Frontal cortex (tissue), 4 donors: ENCODE results near the gene IQCF2. TPM values are rescaled to one million over a fixed set of nuclear protein-coding genes. Genes with fewer than 3 reads are reported as not detected.
"Not testable (repeated sequence)": the region's sequence is repeated elsewhere in the genome, so short reads cannot be mapped to it uniquely, and the experiment has no call there.

Experiments
- DNase-seq, 2 donors: peaks; one replicate each; pipeline ENCODE4 v3.0.0; 2012; ENCODE audit warnings: low spot score in 2 of 2
- FAIRE-seq: peaks from 2 replicates; lab custom pipeline; 2012; peaks lifted over from hg19 to GRCh38; lab: Jason Lieb, UNC
- total RNA-seq: library from RNA; depleted of rRNA; stranded (reverse); fragments of >200 nt; gene quantifications from one replicate; pipeline ENCODE4 v1.2.3, GENCODE V29; 2014
- donor health status: control.
- donor health status: control.
- donor health status: control.

IQCF2 gene
- total RNA-seq, 1 donor from 2014 or later = not detected

DNA sequence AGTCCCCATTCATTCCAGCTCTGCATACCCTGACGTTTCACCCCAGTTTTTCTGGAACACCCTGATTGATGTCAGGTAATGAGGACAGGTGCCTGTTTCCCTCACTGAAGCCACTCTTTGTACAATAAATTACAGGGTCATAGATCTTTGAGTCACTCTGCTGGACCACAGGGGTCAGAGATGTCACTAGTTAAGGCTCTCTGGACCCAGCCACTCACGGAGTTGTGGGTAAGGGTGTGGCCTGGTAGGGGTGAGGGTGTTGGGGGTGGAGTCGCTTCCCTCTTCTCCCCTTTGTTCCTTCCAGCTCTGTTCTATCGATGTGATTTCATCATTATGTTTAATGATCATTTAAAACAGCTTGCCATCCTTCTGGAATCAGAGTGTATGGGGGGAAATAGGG is 13.5 kb downstream of the IQCF2 start:
- DNase-seq (no peak), FAIRE-seq (no peak)

GRCh38 chr3:51875501-51875900 is 14.1 kb downstream of the IQCF2 start, which contains the start of gene IQCF5:
Gene IQCF5 (minus strand): TSS chr3:51875601. CDS start chr3:51875531, 70 bp downstream.
- FAIRE-seq (no peak), DNase-seq (no peak)

GRCh38 chr3:51876186-51876585 is 14.8 kb downstream of the IQCF2 start:
- no peak for FAIRE-seq
- DNase-seq = no peak

- DNase-seq (no peak), FAIRE-seq (no peak)
Observed at GRCh38 chr3:51879937-51880336, 18.5 kb downstream of the IQCF2 start.

GRCh38 chr3:51886447-51886846 is 25.0 kb downstream of the IQCF2 start:
- FAIRE-seq = no peak

DNA sequence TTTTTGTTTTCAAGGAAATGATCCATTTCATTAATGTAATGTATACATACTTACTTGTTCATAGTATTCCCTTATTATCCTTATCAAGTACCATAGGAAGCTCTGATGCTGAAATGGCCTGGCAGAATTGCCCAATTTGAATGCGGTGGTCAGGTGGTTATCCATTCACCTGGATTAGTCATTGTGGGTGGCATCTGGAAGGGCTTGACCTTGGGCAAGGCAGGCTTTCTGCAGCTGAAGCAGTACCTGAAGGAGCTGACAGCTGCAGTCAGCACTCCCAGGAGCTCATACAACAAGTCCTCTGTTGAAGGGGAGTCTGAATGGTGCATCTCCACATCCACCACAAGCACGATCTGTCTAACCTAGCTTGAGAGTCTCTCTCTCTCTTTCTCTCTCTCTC is 26.2 kb downstream of the IQCF2 start:
- DNase-seq (no peak), FAIRE-seq (no peak)

More at GRCh38 chr3:51886447-51886846, 25.0 kb downstream of the IQCF2 start:
- DNase-seq = no peak

DNA sequence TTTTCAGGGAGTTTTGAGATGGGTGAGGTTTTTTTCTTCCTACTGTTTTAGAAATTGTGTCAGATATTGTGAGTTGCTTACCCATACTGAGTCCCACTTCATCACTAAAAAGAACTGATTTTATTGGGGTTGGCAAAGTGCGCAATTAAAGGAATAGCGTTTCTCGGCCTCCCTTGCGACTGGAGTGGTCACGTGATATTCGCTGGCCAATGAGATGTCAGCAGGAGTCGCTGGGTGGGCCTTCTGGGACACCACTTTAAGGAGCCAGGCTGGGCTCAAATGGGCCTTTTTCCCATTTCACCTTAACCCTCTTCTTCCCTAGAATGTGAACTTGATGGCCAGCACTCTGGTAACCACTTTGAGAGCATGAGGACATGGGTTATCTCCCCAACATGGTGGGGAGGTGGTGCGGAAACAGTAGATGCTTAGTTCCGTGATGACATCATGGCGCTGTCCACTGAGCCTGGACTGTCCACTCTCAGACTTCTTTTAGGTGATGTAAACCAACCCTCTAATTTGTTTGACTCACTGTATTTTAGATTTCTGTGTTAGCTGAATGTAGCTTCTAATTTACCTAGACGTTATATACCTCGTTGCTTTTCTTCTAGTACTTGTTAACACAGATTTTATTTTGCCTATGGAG is 27.2 kb downstream of the IQCF2 start:
- FAIRE-seq (no peak), DNase-seq (no peak)

GRCh38 chr3:51891242-51892039 is 30.0 kb downstream of the IQCF2 start:
- FAIRE-seq (no peak), DNase-seq (no peak)

GRCh38 chr3:51894391-51894790 is 33.0 kb downstream of the IQCF2 start:
- FAIRE-seq = no peak
- no peak for DNase-seq

DNA sequence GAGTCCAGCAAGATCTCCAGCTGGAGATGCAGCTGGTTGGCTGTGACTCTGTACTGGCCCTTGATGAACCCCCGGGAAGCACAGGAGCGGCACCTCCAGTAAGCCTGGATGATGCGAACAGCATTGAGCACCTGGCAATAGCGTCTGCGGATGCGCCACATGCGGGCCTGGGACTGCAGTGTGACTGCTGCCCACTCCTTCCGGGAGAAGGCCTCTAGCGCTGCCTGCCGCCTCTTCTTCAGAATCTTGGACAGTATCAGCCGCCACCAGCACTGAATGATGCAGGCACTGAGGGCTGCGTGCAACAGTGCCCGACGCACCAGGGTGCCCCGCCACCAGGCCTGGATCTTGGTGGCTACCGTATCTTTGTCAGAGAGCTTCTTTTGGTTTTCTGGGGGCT is 33.5 kb downstream of the IQCF2 start:
- DNase-seq (no peak), FAIRE-seq (no peak)

DNA sequence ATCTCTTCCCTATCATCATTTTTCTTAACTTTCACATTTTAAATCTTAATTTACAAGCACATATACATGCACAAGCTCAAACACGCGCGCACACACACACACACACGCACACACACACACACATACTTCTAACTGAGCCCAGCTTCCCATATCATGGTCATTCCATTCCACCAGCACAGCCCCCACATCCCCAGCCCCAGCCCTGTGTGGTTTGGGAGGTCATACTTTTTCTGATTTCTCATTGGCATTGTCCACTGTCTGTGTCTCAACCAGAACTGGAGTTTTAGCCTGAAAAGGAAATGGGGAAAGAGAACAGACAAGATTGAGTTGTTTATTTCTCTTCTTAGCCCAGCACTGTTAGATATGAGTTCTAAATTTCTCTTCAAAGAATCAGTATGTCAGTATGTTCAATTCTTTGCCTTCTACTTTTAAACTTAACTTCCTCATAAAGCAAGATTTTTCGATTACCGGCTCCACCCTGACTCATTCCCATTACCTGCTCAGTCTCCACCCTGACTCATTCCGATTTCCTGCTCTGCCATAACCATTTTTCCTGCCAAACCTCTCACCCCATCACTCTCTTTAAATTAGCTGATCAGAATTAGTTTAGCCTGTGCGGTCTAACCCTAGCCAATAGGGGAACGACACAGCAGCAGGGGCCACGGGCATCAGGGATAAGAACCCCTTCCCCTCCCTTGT is 35.3 kb downstream of the IQCF2 start:
- no peak for DNase-seq
- FAIRE-seq = no peak

DNA sequence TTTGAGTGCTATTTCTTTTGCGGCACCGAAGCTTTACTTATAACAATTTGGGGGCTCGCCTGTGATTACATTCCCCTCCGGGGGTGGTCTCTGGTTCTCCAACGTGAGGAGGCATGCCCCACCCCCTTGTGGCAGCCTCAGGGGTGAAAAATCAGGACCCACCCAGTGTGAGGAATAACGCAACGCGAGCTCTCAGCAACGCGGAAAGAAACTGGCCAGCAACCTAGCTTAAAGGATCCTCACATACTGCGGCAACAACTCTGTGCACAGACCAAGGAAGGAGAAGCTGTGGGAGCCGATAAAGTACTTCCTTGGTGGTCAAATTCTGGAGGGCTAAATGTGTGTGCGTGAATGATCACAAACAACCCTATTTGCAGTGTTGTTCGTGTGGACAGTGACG is 36.0 kb downstream of the IQCF2 start:
- no peak for FAIRE-seq

DNA sequence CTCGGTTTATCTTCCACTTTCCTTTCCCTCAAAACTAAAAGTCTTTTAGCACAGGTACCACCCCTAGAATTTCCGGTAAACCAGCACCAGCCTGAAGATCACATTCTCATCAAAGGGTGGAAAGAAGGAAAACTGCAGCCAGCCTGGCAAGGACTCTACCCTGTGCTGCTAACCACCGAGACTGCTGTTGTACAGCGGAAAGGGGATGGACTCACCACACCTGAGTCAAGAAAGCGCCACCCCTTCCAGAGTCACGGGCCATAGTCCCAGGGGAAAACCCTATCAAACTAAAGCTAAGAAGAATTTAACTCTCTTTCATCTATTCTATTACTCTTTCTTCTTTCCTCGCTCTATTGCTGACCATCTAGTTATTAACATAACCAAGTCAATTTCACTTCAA is 38.6 kb downstream of the IQCF2 start:
- FAIRE-seq, DNase-seq: not testable (repeated sequence)

More for the DNA sequence above, 36.0 kb downstream of the IQCF2 start:
- DNase-seq = no peak

DNA sequence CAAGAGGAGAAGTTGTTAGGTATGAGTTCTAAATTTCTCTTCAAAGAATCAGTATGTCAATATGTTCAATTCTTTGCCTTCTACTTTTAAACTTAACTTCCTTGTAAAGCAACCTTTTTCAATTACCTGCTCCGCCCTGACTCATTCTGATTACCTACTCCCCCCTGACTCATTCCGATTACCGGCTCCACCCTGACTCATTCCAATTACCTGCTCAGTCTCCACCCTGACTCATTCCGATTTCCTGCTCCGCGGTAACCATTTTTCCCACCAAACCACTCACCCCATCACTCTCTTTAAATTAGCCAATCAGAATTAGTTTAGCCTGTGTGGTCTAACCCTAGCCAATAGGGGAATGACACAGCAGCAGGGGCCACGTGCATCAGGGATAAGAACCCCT is 40.9 kb downstream of the IQCF2 start:
- DNase-seq, FAIRE-seq: not testable (repeated sequence)

DNA sequence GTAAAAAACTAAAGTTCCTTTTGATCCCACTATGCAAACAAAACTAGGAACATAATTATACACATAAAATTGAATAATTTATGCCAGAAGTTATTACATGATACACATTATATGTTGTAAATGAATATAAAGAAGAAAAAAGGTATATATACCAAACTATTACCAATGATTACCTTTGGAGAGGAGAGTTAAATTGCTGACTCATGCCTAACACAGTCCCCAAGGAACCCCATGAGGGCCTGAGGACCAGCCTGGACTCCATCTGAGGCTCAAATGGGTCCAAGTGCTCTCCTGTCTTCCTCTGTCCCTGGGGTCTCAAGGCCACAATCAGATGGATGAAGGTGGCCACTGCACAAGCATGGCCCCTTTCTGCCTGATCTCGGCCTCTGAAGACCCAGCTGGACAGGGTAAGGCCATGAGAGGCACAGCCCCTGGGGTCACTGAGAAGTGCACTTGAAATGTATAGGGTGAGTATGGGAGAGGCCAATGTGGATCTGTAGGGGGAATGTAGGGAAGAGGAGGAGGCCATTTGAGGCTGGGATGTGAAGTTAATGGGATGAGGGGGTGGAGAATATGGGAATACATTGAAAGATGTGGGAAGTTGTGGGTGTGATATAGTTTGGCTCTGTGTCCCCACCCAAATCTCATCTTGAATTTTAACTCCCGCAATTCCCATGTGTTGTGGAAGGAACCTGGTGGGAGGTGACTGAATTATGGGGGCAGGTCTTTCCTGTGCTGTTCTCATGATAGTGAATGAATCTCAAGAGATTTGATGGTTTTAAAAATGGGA is 42.8 kb downstream of the IQCF2 start:
- DNase-seq (no peak), FAIRE-seq (no peak)

GRCh38 chr3:51908026-51908425 is 46.6 kb downstream of the IQCF2 start:
- FAIRE-seq (no peak), DNase-seq (no peak)
